DOHH2 (cell line): Measurements from ENCODE around the gene MED13L.

Experiments used
- H3F3A ChIP-seq: fragments of 200-600 bp; sonication (generic), shearing (Covaris generic); 2 replicates; pipeline ENCODE4 v1.6.0; 2016; ENCODE audit warnings: antibody characterized with exemption, mild to moderate bottlenecking; ENCODE audit not compliant: control insufficient read depth, insufficient read depth
- H3K27ac ChIP-seq: fragments of 200-600 bp; sonication (generic); 2 replicates; pipeline ENCODE4 v1.5.1; 2014; ENCODE audit warnings: low read depth, mild to moderate bottlenecking, low read length, moderate library complexity
- H3K27me3 ChIP-seq: fragments of 200-600 bp; sonication (generic); 2 replicates; pipeline ENCODE4 v1.6.1; 2014; ENCODE audit warnings: mild to moderate bottlenecking, low read length, mixed read lengths; ENCODE audit not compliant: control insufficient read depth
- H3K36me3 ChIP-seq: fragments of 200-600 bp; sonication (generic); 2 replicates; pipeline ENCODE4 v1.6.1; 2014; ENCODE audit warnings: mild to moderate bottlenecking, low read length, moderate library complexity, mixed read lengths; ENCODE audit not compliant: control insufficient read depth
- H3K4me1 ChIP-seq: fragments of 200-600 bp; sonication (generic); 2 replicates; pipeline ENCODE4 v1.6.1; 2014; ENCODE audit warnings: mild to moderate bottlenecking, low read length, mixed read lengths; ENCODE audit not compliant: control insufficient read depth
- H3K4me2 ChIP-seq: fragments of 200-600 bp; sonication (generic); 2 replicates; pipeline ENCODE4 v1.6.0; 2014; ENCODE audit warnings: mild to moderate bottlenecking, low read length, moderate library complexity
- H3K4me3 ChIP-seq: fragments of 200-600 bp; sonication (generic); 2 replicates; pipeline ENCODE4 v1.5.1; 2014; ENCODE audit warnings: mild to moderate bottlenecking, low read length, mixed read lengths
- H3K79me2 ChIP-seq: fragments of 200-600 bp; sonication (generic); 2 replicates; pipeline ENCODE4 v1.6.1; 2014; ENCODE audit warnings: mild to moderate bottlenecking, low read length, mixed read lengths; ENCODE audit not compliant: control insufficient read depth
- H3K9me2 ChIP-seq: fragments of 200-600 bp; sonication (generic); replicated peaks from 2 replicates; pipeline ENCODE4 v1.6.1; 2014; ENCODE audit warnings: mild to moderate bottlenecking, low read length, mixed read lengths; ENCODE audit not compliant: control insufficient read depth
- H3K9me3 ChIP-seq: fragments of 200-600 bp; sonication (generic); 2 replicates; pipeline ENCODE4 v1.6.1; 2014; ENCODE audit warnings: antibody characterized with exemption, low read length, mixed read lengths; ENCODE audit not compliant: control insufficient read depth, insufficient read depth
- H4K20me1 ChIP-seq: fragments of 200-600 bp; sonication (generic); 2 replicates; pipeline ENCODE4 v1.6.0; 2014; ENCODE audit warnings: low read depth, mild to moderate bottlenecking, antibody characterized with exemption, low read length, moderate library complexity; ENCODE audit not compliant: control insufficient read depth, insufficient read depth
- EZH2phosphoT487 ChIP-seq: fragments of 200-600 bp; sonication (generic); IDR thresholded peaks from 2 replicates; pipeline ENCODE4 v1.6.1; 2017; ENCODE audit warnings: borderline replicate concordance, mild to moderate bottlenecking, antibody characterized with exemption, low read length, moderate library complexity, mixed read lengths
- TF ChIP-seq, protein P1 (sequence below): fragments of 200-600 bp; sonication (generic); IDR thresholded peaks from one replicate; pipeline ENCODE4 v1.5.1; 2014; ENCODE audit warnings: antibody characterized with exemption, mild to moderate bottlenecking, low read depth, low read length; ENCODE audit not compliant: poor library complexity, severe bottlenecking

The MED13L gene

DNA sequence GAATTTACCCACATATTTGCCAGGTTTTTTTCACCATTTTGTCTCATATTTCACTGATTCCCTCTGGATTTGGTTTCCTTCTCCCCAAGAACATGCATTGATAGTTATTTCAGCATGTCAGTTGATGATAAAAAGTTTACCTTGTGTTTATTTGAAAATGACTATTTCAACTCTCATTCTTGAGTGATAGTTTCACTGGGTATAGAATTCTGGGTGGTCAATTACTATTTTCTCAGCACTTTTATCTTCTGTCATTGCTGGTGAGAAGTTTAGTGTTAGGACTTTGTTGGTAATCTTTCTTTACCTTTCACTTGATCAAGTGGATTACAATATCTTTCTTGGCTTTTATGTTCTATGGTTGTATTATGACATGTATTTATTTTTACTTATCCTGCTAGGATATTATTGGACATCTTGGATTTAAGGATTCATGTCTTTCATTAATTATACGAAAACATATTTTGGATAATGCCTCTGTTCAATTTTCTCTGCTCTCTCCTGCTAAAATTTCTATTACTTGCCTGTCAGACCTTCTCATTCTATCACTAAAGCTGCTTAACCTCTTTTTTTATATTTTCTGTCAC, 338.6 kb downstream of the MED13L start:
- 0 out of 2 replicates have a peak, but pooled peaks cover 3% of the 10 kb centered on the region for H3K9me3 ChIP-seq
- H3K4me3 ChIP-seq: no peak overlapping the region
- H3F3A ChIP-seq: no peaks in the 10 kb centered on the region
- no peak overlapping the region for H3K27ac ChIP-seq
- H3K36me3 ChIP-seq: no peaks in the 10 kb centered on the region
- no peak overlapping the region for H3K4me2 ChIP-seq
- H3K27me3 ChIP-seq: no peaks in the 10 kb centered on the region
- TF ChIP-seq, protein P1, sequence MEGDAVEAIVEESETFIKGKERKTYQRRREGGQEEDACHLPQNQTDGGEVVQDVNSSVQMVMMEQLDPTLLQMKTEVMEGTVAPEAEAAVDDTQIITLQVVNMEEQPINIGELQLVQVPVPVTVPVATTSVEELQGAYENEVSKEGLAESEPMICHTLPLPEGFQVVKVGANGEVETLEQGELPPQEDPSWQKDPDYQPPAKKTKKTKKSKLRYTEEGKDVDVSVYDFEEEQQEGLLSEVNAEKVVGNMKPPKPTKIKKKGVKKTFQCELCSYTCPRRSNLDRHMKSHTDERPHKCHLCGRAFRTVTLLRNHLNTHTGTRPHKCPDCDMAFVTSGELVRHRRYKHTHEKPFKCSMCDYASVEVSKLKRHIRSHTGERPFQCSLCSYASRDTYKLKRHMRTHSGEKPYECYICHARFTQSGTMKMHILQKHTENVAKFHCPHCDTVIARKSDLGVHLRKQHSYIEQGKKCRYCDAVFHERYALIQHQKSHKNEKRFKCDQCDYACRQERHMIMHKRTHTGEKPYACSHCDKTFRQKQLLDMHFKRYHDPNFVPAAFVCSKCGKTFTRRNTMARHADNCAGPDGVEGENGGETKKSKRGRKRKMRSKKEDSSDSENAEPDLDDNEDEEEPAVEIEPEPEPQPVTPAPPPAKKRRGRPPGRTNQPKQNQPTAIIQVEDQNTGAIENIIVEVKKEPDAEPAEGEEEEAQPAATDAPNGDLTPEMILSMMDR: no peak
- TF ChIP-seq EZH2phosphoT487: no peak
- H3K4me1 ChIP-seq: no peaks in the 10 kb centered on the region
- H4K20me1 ChIP-seq: no peaks in the 10 kb centered on the region
- H3K9me2 ChIP-seq: no peaks in the 10 kb centered on the region
- H3K79me2 ChIP-seq: no peaks in the 10 kb centered on the region

DNA sequence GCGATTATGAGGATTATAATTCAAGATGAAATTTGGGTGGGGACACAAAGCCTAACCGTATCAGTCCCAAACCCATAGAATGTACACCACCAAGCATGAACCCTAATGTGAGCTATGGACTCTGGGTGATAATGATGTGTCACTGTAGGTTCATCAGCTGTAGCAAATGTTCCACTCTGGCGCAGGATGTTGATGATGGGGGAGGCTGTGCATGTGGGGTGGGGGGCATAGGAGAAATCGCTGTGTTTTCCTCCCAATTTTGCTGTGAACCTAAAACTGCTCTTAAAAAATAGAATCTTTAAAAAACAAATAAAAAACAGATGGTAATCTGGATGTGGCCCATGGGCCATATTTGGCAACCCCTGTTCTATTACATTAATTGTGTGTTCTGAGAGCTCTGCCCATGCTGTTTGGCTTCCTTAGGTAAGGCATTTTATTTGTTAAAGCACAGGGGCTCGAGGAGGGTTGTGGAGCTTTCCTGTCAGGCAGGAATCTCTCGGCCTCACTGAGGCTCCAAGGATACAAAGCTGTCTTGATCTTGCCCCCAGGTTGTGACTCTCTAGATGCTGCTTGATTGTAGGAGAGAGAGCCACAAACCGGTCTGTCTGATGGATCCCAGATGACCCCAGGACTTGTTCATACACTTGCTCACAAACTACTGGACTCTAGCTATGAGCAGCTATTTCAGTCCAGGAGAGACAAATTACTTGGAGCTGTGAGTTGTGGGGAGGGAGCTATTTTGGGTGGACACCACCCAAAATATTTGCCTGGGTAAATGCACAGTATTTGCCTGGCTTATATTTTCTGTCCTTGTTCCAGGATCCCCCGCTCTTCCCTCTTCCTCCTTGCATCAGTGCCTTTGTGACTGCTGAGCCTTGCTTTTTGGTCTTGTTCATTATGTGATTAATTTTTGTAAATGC, 340.2 kb downstream of the MED13L start:
- Histone ChIP-seq H3F3A (no peaks in the 10 kb centered on the region), H3K4me1 (no peaks in the 10 kb centered on the region), H3K9me3 (0 out of 2 replicates have a peak, but pooled peaks cover 3% of the 10 kb centered on the region), H3K36me3 (no peaks in the 10 kb centered on the region), H3K4me2 (no peak overlapping the region), H3K27me3 (no peaks in the 10 kb centered on the region), H4K20me1 (no peaks in the 10 kb centered on the region), H3K9me2 (no peaks in the 10 kb centered on the region), H3K27ac (no peak overlapping the region), H3K79me2 (no peaks in the 10 kb centered on the region), H3K4me3 (no peak overlapping the region)
- TF ChIP-seq EZH2phosphoT487: no peak

DNA sequence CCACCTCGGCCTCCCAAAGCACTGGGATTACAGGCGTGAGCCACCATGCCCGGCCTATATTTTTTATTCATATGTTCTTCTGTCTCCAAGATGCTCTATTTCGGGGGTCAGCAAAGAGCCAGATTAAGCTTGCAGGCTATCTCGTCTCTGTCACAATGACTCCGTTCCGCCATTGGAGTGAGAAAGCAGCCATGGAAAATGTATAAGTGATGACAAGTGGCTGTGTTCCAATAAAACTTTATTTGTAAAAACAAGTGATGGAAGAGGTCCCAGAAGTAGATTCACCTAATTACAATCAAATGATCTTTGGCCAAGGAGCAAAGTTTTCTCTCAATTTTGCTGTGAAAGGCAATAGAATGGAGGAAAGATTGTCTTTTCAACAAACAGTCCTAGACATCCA, 342.6 kb downstream of the MED13L start:
- Histone ChIP-seq H3K9me3 (0 out of 2 replicates have a peak, but pooled peaks cover 3% of the 10 kb centered on the region), H3K27me3 (no peaks in the 10 kb centered on the region), H3K36me3 (no peaks in the 10 kb centered on the region), H3K4me1 (no peaks in the 10 kb centered on the region), H3K9me2 (no peaks in the 10 kb centered on the region), H3K4me2 (no peak overlapping the region), H3K4me3 (no peak overlapping the region), H4K20me1 (no peaks in the 10 kb centered on the region), H3F3A (no peaks in the 10 kb centered on the region), H3K27ac (no peak overlapping the region), H3K79me2 (no peaks in the 10 kb centered on the region)
- no peak for TF ChIP-seq EZH2phosphoT487
- TF ChIP-seq, protein P1: no peak

DNA sequence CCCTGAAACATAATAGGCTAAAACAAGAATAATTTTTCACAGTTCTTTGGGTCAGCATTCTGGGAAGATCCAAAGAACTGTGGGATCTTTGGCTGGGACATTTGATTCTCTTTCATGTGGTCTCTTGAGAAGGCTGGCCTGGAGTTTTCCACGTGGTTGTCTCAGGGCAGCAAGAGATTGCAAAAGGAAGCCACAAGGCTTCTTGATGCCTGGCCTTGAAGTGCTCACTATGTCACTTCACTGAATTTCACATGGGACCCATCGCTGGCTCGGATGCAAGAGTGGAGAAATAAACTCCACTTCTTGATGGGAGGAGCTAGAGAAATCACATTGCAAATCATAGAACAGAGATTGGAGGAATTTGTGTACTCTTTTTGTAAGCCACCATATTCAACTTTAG, 343.4 kb downstream of the MED13L start:
- TF ChIP-seq, protein P1: no peak
- no peak for TF ChIP-seq EZH2phosphoT487
- Histone ChIP-seq H3K27me3 (no peaks in the 10 kb centered on the region), H4K20me1 (no peaks in the 10 kb centered on the region), H3K9me3 (0 out of 2 replicates have a peak, but pooled peaks cover 2% of the 10 kb centered on the region), H3K4me3 (no peak overlapping the region), H3K79me2 (no peaks in the 10 kb centered on the region), H3K4me1 (no peaks in the 10 kb centered on the region), H3F3A (no peaks in the 10 kb centered on the region), H3K4me2 (no peak overlapping the region), H3K27ac (no peak overlapping the region), H3K36me3 (no peaks in the 10 kb centered on the region), H3K9me2 (no peaks in the 10 kb centered on the region)
